Naive B cell (primary cell): ENCODE measurements around the gene MYO9B. TPM values are rescaled to one million over a fixed set of nuclear protein-coding genes. Genes with fewer than 3 reads are reported as not detected.

ENCODE experiments used
- ATAC-seq, 2 donors: fragments of 150-1000 bp; cut with Tn5 transposase; 2 replicates each; pipeline ENCODE4 v1.10.0; 2021; ENCODE audit warnings: low read depth in 2 of 2, mild to moderate bottlenecking in 2 of 2, moderate library complexity in 2 of 2
- DNase-seq: peaks from one replicate; pipeline ENCODE4 v3.0.0; 2022
- H3K27ac Mint-ChIP-seq, 6 donors: one replicate each; pipeline ENCODE4 v1.8.0; 2020 to 2022; ENCODE audit warnings: mild to moderate bottlenecking in 6 of 6, mixed read lengths in 6 of 6, moderate library complexity in 5 of 6, inconsistent platforms in 2 of 6
- H3K27me3 Mint-ChIP-seq, 3 donors: one replicate each; pipeline ENCODE4 v1.8.0; 2021 to 2022; ENCODE audit warnings: mixed read lengths in 3 of 3, mild to moderate bottlenecking in 1 of 3
- H3K36me3 Mint-ChIP-seq, 2 donors: one replicate each; pipeline ENCODE4 v1.8.0; 2020 to 2022; ENCODE audit warnings: mixed read lengths in 2 of 2, inconsistent platforms in 1 of 2, mild to moderate bottlenecking in 1 of 2
- H3K4me1 Mint-ChIP-seq, 3 donors: one replicate each; pipeline ENCODE4 v1.8.0; 2020 to 2022; ENCODE audit warnings: mixed read lengths in 3 of 3, inconsistent platforms in 1 of 3, mild to moderate bottlenecking in 1 of 3, moderate library complexity in 1 of 3
- H3K4me3 Mint-ChIP-seq, 8 donors: one replicate each; pipeline ENCODE4 v1.8.0; 2020 to 2022; ENCODE audit warnings: mild to moderate bottlenecking in 8 of 8, mixed read lengths in 8 of 8, moderate library complexity in 8 of 8, inconsistent platforms in 2 of 8
- H3K9me3 Mint-ChIP-seq, 7 donors: one replicate each; pipeline ENCODE4 v1.8.0; 2020 to 2022; ENCODE audit warnings: mixed read lengths in 7 of 7, mild to moderate bottlenecking in 5 of 7, inconsistent platforms in 2 of 7, moderate library complexity in 1 of 7
- polyA plus RNA-seq, 6 donors: library from polyadenylated mRNA; unstranded; fragments of 300-500 nt; fragmentation: Illumina TruSeq; gene quantifications; one replicate each; pipeline ENCODE4 v1.2.3, GENCODE V29; 2021; ENCODE audit warnings: low read depth in 6 of 6

The MYO9B gene
- polyA plus RNA-seq, 6 donors from 2014 or later, result 3.1 to 34.9 (median 6.9) TPM

DNA sequence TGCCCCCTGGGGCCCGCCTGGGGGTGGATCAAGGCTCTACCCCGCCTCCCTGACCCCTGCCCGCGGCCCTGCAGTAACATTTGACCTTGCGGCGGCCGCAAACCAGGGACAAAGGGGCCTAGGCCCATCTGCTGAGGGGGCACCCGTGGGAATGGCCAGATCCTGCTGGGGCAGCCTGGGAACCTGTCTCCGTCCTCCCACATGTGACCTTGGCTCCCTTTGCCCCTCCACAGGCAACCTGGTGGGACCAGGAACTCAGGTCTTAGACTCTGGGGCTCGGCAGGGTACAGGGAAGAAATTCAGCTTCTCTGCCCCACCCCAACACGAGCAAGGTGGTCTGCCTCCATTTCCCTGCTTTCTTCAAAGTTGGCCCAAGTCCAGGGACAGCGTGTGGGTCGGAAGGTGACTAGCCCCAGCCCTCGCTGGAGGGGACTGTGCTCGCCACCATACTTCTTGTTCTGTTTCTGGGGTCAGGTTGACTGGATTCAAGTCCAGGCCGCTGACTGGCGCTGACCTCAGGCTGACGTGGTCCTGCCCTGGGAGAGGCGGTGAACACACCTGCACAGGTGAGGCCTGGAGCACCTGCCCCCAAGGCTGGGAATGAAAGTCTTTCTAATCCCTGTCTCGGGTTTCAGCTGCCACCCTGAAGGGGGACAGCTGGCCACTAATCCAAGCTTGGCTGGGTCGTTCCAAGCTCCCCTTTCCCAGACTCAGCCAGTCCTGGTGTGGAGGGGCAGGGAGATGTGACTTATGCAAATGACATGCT lies 172.6 kb downstream of the MYO9B start:
- H3K4me3 Mint-ChIP-seq, result peak overlapping the region in 5 of 8 donors; percentile 33 to 75 (median 54)
- ATAC-seq (no peak), DNase-seq (no peak)
- no peaks in the 10 kb centered on the region for H3K36me3 Mint-ChIP-seq
- H3K9me3 Mint-ChIP-seq, result no peaks in the 10 kb centered on the region
- no peaks in the 10 kb centered on the region for H3K27me3 Mint-ChIP-seq
- H3K4me1 Mint-ChIP-seq, result peaks cover 10 to 21% (median 19%) of the 10 kb centered on the region in 3 donors
- peak overlapping the region in 1 of 6 donors; percentile 26 for H3K27ac Mint-ChIP-seq

DNA sequence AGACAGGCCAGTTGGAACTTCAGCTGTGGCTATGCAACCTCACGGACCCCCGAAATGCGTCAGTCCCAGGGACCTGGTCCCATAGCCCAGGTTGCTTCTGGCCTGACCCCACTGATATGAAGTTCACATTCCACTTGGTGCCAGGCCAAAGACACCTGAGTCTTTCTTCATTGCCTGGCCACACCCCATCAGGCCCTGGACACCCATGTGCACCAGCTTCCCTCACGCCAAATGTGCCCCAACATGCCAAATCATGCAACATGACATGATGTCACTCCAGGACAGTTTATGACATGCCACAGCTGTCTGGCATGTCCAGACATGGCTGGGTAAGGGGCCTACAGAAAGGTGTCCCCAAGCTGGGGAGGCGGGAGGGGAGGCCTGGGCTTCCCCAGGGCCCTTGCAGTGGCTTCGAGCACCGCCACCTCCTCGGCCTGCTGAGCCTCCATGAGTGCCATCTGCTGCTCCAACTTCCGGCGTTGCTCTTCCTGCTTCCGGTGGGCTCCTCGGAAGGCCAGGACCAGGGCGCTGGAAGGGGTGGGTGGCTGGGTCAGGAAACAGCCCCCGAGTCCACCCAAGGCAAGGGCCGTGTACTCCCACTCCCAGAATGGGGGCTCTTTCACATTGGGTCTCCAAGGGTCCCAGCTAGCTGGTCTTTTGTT lies 174.4 kb downstream of the MYO9B start:
- Mint-ChIP-seq H3K27me3 (no peaks in the 10 kb centered on the region), H3K4me1 (peaks cover 10 to 20% (median 10%) of the 10 kb centered on the region in 3 donors), H3K36me3 (no peaks in the 10 kb centered on the region), H3K27ac (no peak overlapping the region), H3K4me3 (no peak overlapping the region), H3K9me3 (no peaks in the 10 kb centered on the region)
- no peak for ATAC-seq
- no peak for DNase-seq

DNA sequence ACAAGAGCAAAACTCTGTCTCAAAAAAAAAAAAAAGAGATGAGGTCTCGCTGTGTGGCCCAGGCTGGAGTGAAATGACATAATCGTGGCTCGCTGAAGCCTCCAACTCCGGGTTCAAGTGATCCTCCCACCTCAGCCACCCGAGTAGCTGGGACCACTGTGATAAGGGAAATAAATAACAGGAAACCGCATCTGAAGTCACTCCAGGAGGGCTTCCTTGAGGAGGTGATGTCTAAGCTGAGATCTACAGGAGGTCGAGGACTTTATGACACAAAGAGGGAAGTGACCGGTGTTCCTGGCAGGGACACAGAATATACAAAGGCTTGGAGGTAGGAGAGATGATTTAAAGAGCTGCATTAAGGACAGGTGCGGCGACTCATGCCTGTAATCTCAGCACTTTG lies 179.1 kb downstream of the MYO9B start:
- no peak for DNase-seq
- Mint-ChIP-seq H3K27me3 (no peaks in the 10 kb centered on the region), H3K4me1 (peaks cover 0 to 6% (median 0%) of the 10 kb centered on the region in 3 donors), H3K36me3 (no peaks in the 10 kb centered on the region), H3K9me3 (peaks cover 0 to 8% (median 3%) of the 10 kb centered on the region in 7 donors), H3K27ac (no peak overlapping the region), H3K4me3 (no peak overlapping the region)
- ATAC-seq, result no peak

DNA sequence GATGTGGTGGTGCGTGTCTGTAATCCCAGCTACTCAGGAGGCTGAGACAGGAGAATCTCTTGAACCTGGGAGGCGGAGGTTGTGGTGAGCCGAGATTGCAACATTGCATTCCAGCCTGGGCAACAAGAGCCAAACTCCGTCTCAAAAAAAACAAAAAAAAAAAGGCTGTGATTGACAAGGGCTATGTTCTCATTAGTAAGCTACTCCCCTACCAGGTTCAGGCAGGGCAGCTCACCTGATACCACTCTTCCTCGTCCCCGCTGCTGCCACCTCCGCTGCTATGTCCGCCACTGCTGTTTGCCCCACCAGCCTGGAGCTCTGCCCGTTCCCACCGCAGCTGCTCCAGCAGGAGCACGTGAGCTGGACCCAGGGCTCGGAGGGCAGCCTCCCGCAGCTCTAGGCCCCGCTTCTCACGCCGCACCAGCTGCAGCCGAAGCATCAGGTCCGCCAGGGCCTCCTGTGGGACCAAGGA lies 179.6 kb downstream of the MYO9B start:
- H3K27me3 Mint-ChIP-seq, result no peaks in the 10 kb centered on the region
- H3K4me3 Mint-ChIP-seq, result no peak overlapping the region
- peaks cover 0 to 10% (median 5%) of the 10 kb centered on the region in 7 donors for H3K9me3 Mint-ChIP-seq
- H3K36me3 Mint-ChIP-seq, result no peaks in the 10 kb centered on the region
- H3K4me1 Mint-ChIP-seq, result peaks cover 0 to under 1% (median 0%) of the 10 kb centered on the region in 3 donors
- ATAC-seq, result no peak
- H3K27ac Mint-ChIP-seq, result no peak overlapping the region
- DNase-seq, result no peak

DNA sequence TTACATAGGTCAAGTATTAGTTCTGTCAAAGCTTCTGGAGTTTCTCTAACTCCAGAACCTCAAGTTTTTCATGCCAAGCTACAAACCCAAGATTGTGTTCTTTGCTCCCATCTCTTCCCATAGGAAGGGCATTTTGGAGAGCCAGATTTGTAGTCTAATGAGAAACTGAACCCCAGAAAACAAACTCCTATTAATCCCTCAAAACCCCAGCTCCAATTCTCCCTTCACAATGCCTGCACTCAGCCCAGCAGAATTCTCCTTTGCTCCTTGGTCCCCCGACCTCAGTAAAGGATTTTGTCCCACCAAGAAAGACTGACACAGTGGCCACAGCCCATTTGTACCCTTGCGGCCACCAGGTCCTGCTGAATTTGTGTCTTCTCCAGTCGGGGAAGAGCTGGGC lies 180.6 kb downstream of the MYO9B start:
- Mint-ChIP-seq H3K36me3 (no peaks in the 10 kb centered on the region), H3K27me3 (peaks cover 0 to 6% (median 4%) of the 10 kb centered on the region in 3 donors), H3K27ac (no peak overlapping the region), H3K4me1 (peaks cover 5 to 6% (median 6%) of the 10 kb centered on the region in 3 donors), H3K4me3 (no peak overlapping the region), H3K9me3 (peaks cover 4 to 18% (median 8%) of the 10 kb centered on the region in 7 donors)
- ATAC-seq, result no peak
- DNase-seq, result no peak

DNA sequence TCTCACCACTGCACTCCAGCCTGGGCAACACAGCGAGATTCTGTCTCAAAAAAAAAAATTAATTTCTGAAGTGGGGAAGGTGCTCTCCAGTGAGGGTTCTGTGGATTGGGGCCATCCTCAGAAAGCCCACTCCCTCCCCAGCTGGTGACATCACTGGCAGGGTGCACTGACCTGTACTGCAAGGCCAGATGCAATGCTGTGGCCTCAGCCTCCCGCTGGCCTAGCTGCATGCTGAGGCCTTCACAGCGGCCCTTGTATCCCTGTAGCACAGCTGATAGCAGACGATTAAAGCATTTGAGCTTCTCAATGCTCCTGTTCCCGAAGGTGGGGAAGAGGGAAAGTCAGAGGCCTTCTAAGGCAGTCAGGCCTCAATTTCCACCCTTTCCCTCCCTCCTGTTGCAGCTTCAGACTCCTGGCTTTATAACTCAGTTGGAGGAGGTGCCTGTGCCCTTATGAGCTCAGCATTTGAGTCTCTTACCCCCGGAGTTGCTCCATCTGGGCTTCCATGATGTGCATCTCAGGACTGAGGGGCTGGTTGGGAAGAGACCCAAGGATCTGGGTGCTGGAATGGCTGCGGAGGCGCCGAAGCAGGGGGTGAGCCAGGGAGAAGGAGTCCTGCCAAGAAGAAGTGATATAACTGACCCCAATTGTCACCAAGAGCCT lies 183.7 kb downstream of the MYO9B start:
- peaks cover 4 to 18% (median 8%) of the 10 kb centered on the region in 7 donors for H3K9me3 Mint-ChIP-seq
- H3K27me3 Mint-ChIP-seq, result peaks cover 0 to 6% (median 4%) of the 10 kb centered on the region in 3 donors
- no peak overlapping the region for H3K4me3 Mint-ChIP-seq
- peaks cover 5 to 9% (median 6%) of the 10 kb centered on the region in 3 donors for H3K4me1 Mint-ChIP-seq
- DNase-seq, result no peak
- peak overlapping the region in 1 of 6 donors; percentile 41 for H3K27ac Mint-ChIP-seq
- no peaks in the 10 kb centered on the region for H3K36me3 Mint-ChIP-seq
- no peak for ATAC-seq

DNA sequence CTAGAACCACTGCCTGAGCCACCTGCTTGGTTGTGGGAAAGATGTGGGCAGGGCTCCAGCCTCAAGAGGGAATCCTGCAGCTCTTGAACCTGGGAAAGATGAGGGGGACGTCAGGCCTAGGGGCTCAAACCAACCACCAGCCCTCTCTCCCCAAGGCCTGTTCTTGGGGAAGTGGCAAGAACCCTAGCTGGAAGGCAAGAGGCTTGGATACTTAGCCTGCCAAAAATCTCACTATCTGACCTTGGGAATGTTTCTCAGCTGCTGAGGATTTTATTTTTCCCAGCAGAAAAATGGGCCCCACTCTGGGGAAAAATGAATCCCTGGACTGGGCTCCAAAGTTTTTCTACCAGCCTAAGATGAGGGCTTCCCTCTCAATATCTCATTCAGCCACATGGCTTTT lies 184.4 kb downstream of the MYO9B start:
- Mint-ChIP-seq H3K27me3 (peaks cover 0 to 6% (median 4%) of the 10 kb centered on the region in 3 donors), H3K36me3 (no peaks in the 10 kb centered on the region), H3K4me1 (peaks cover 11 to 12% (median 12%) of the 10 kb centered on the region in 3 donors), H3K4me3 (no peak overlapping the region), H3K9me3 (peaks cover 4 to 18% (median 8%) of the 10 kb centered on the region in 7 donors), H3K27ac (no peak overlapping the region)
- DNase-seq, result no peak
- no peak for ATAC-seq

DNA sequence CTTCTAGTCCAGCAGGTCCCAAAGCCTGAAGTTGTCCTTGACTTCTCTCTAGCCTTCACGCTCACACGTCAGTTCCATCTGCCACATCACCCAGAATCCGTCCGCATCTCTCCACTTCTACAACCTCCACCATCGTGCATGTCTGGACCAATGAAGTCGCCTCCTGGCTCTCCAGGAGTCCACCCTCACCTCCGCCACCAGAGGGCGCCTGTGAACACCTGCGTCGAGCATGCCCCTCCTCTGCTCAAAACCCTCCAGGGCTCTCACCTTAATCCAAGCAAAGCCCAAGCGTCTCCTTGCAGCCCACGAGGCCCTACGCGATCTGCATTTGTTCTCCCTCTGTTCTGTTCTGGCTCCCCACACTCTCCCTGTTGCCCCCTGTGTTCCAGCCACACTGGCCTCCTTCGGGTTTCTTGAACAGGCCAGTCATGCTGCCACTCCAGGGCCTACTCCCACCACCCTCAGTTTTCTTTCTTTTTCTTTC lies 185.3 kb downstream of the MYO9B start:
- Mint-ChIP-seq H3K4me3 (peak overlapping the region in 1 of 8 donors; percentile 3), H3K27ac (no peak overlapping the region)

DNA sequence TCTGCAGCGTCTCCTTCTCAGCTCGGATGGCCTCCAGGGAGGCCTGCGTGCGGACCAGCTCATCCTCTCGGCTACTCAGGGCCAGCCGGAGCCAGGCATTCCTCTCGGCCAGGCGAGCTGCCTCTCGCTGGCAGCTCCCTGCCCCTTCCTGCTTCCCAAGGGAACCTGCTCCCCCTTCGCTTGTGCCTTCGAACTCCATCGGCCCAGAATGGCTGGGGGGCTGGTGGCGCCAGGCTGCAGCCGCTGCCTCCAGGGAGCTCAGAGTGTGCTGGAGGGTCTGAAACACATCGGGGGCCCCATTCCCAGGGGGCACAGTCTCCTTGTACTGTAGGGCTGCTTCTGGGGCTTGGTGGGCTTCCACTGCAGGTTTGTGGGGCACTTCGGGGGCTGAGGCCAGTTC lies 187.0 kb downstream of the MYO9B start:
- Mint-ChIP-seq H3K36me3 (no peaks in the 10 kb centered on the region), H3K4me3 (peak overlapping the region in 1 of 8 donors; percentile 6), H3K4me1 (peaks cover 16 to 26% (median 20%) of the 10 kb centered on the region in 3 donors), H3K27ac (no peak overlapping the region), H3K9me3 (peaks cover 4 to 18% (median 8%) of the 10 kb centered on the region in 7 donors), H3K27me3 (peaks cover 0 to 6% (median 4%) of the 10 kb centered on the region in 3 donors)
- DNase-seq (no peak), ATAC-seq (no peak)

More for the DNA sequence above, 185.3 kb downstream of the MYO9B start:
- H3K36me3 Mint-ChIP-seq, result no peaks in the 10 kb centered on the region
- ATAC-seq (peak; percentile 99 to 100), DNase-seq (peak; percentile 79)
- peaks cover 11 to 12% (median 12%) of the 10 kb centered on the region in 3 donors for H3K4me1 Mint-ChIP-seq
- peaks cover 4 to 18% (median 8%) of the 10 kb centered on the region in 7 donors for H3K9me3 Mint-ChIP-seq
- H3K27me3 Mint-ChIP-seq, result peaks cover 0 to 6% (median 4%) of the 10 kb centered on the region in 3 donors

Other genes starting within 250 kb of the MYO9B start
- gene SIN3B, start 246.4 kb upstream of the MYO9B start, polyA plus RNA-seq, result 10 to 100 TPM in 2 of 6 donors, 1 to 10 TPM in 4; 4.8 to 13.0 (median 6.8) TPM
- gene F2RL3, start 186.8 kb upstream of the MYO9B start, polyA plus RNA-seq, result under 1 TPM in 1 of 6 donors, not detected in 5; 0.17 TPM
- under 1 TPM in 4 of 6 donors, not detected in 2; 0.12 to 0.65 (median 0.35) TPM for gene CPAMD8, start 49.0 kb upstream of the MYO9B start, polyA plus RNA-seq
- gene HAUS8, start 325 bp upstream of the MYO9B start, polyA plus RNA-seq, result 10 to 100 TPM in 2 of 6 donors, 1 to 10 TPM in 4; 3.9 to 11.4 (median 7.2) TPM
- gene USE1, start 139.6 kb downstream of the MYO9B start, polyA plus RNA-seq, result 10 to 100 TPM; 46.2 to 70.0 (median 58.7) TPM
- gene OCEL1, start 150.4 kb downstream of the MYO9B start, polyA plus RNA-seq, result 10 to 100 TPM; 32.8 to 82.8 (median 39.3) TPM
- 1 to 10 TPM in 3 of 6 donors, under 1 TPM in 2, not detected in 1; 0.33 to 1.6 (median 1.0) TPM for gene NR2F6, start 170.1 kb downstream of the MYO9B start, polyA plus RNA-seq
- not detected for gene USHBP1, start 189.0 kb downstream of the MYO9B start, polyA plus RNA-seq
- 100 to 1,000 TPM; 102 to 183 (median 108) TPM for gene BABAM1, start 191.7 kb downstream of the MYO9B start, polyA plus RNA-seq
- 1 to 10 TPM in 5 of 6 donors, not detected in 1; 1.6 to 3.1 (median 1.9) TPM for gene ANKLE1, start 206.1 kb downstream of the MYO9B start, polyA plus RNA-seq
- 1 to 10 TPM; 6.4 to 8.6 (median 7.4) TPM for gene ABHD8, start 227.6 kb downstream of the MYO9B start, polyA plus RNA-seq
- gene MRPL34, start 230.1 kb downstream of the MYO9B start, polyA plus RNA-seq, result 100 to 1,000 TPM; 121 to 189 (median 160) TPM
- 10 to 100 TPM; 16.2 to 25.0 (median 22.6) TPM for gene DDA1, start 233.8 kb downstream of the MYO9B start, polyA plus RNA-seq